ENCODE results near the gene PHYKPL.

GRCh38 chr5:178279723-178280438 lies 47.3 kb upstream of the PHYKPL start:
- no peak for TF ChIP-seq EZH2 (IDR thresholded peaks at IDR 0.05)
- TF ChIP-seq, protein P1, sequence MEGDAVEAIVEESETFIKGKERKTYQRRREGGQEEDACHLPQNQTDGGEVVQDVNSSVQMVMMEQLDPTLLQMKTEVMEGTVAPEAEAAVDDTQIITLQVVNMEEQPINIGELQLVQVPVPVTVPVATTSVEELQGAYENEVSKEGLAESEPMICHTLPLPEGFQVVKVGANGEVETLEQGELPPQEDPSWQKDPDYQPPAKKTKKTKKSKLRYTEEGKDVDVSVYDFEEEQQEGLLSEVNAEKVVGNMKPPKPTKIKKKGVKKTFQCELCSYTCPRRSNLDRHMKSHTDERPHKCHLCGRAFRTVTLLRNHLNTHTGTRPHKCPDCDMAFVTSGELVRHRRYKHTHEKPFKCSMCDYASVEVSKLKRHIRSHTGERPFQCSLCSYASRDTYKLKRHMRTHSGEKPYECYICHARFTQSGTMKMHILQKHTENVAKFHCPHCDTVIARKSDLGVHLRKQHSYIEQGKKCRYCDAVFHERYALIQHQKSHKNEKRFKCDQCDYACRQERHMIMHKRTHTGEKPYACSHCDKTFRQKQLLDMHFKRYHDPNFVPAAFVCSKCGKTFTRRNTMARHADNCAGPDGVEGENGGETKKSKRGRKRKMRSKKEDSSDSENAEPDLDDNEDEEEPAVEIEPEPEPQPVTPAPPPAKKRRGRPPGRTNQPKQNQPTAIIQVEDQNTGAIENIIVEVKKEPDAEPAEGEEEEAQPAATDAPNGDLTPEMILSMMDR (IDR thresholded peaks at IDR 0.05), result peak; percentile 98
